Body of pancreas (tissue), 4 donors: ENCODE data around the gene HOXB4. TPM values are rescaled to one million over a fixed set of nuclear protein-coding genes. Genes with fewer than 3 reads are reported as not detected.

Experiments
- ATAC-seq: fragments of 150-250 bp; one replicate; pipeline ENCODE4 v1.9.1; 2016
- DNase-seq, 4 donors: peaks; one replicate each; pipeline ENCODE4 v3.0.0-alpha.2; 2019
- H3K27ac ChIP-seq, 4 donors: fragments of 200-600 bp; sonication (generic); 1 replicate in 3 of 4; 2 replicates in 1 of 4; pipeline versions ENCODE4 v1.5.1 to v1.6.1; 2016 to 2019; ENCODE audit warnings: mild to moderate bottlenecking in 1 of 4, mixed read lengths in 1 of 4, moderate library complexity in 1 of 4
- H3K27me3 ChIP-seq, 2 donors: fragments of 200-600 bp; sonication (generic); one replicate each; pipeline ENCODE4 v1.6.0; 2016; ENCODE audit warnings: mild to moderate bottlenecking in 1 of 2
- H3K36me3 ChIP-seq, 2 donors: fragments of 200-600 bp; sonication (generic); replicated peaks in 1 of 2; 2 replicates each; pipeline ENCODE4 v1.5.1; 2016; ENCODE audit warnings: low read depth in 2 of 2; ENCODE audit not compliant: insufficient read depth in 1 of 2
- H3K4me1 ChIP-seq: fragments of 200-600 bp; sonication (generic); one replicate; pipeline ENCODE4 v1.6.0; 2016
- H3K4me3 ChIP-seq, 2 donors: fragments of 200-600 bp; sonication (generic); 1 replicate in 1 of 2; 2 replicates in 1 of 2; pipeline ENCODE4 v1.5.1; 2016 to 2019
- H3K9me3 ChIP-seq, 3 donors: fragments of 200-600 bp; sonication (generic); 1 replicate in 2 of 3; 2 replicates in 1 of 3; pipeline ENCODE4 v1.5.1; 2016
- POLR2A ChIP-seq, 3 donors: fragments of 450-650 bp; IDR thresholded peaks; one replicate each; pipeline ENCODE4 v1.6.1; 2016; ENCODE audit warnings: antibody characterized with exemption in 3 of 3, mild to moderate bottlenecking in 2 of 3
- WGBS, 2 donors: methylation state at CpG; one replicate each; pipeline ENCODE4 v1.1.5; 2017; 5-methylcytosine and 5-hydroxymethylcytosine counted together
- intact Hi-C: fragments of 100-400 bp; cut with DNase I; formaldehyde crosslinking; loops from one replicate; pipeline ENCODE4 v1.15.1; 2023
- total RNA-seq, 2 donors: library from RNA; depleted of rRNA; stranded (reverse); fragments of >200 nt; gene quantifications; one replicate each; pipeline ENCODE4 v1.1.0, GENCODE V29; 2016
- TF ChIP-seq, protein P1 (sequence below), 7 experiments: fragments of 450-650 bp in 4 of 7; fragments of 200-600 bp in 3 of 7; sonication (generic) in 3 of 7; IDR thresholded peaks; one replicate each; pipeline ENCODE4 v1.5.1; 2016 to 2019; ENCODE audit warnings: antibody characterized with exemption in 7 of 7

The HOXB4 gene
- total RNA-seq, 2 donors from 2014 or later: 0.26 to 2.3 TPM

DNA sequence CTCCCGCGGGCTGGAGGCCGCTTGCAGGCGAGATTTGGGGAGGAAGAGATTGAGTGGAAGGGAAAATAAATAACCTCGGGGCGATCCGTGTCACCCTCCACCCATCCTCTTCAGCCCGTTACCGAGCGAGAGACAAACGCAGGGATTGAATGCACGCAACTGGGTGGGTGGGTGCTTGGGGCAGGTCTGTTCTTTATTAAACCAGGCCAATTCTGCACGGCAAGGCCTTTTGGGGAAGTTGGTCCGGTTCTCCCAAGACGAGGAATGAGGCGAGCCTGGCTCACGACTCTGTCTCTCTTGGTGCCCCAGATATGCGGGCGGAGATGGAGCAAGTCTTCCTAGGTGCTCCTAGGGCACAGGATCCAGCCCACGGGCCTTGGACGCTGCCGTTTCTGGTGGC lies 33.1 kb upstream of the HOXB4 start:
- Histone ChIP-seq H3K9me3 (no peaks in the 10 kb centered on the region), H3K27me3 (peaks cover 3 to 73% of the 10 kb centered on the region in 2 donors), H3K4me1 (peaks cover 34% of the 10 kb centered on the region), H3K27ac (no peak overlapping the region), H3K4me3 (no peak overlapping the region), H3K36me3 (no peaks in the 10 kb centered on the region)
- intact Hi-C loops: loop anchor here (10.0 kb wide), 1 partner anchor 276 kb away; no protein-coding TSS in a partner anchor
- ATAC-seq: no peak
- TF ChIP-seq POLR2A (IDR thresholded peaks at IDR 0.05): no peak
- TF ChIP-seq, protein P1, sequence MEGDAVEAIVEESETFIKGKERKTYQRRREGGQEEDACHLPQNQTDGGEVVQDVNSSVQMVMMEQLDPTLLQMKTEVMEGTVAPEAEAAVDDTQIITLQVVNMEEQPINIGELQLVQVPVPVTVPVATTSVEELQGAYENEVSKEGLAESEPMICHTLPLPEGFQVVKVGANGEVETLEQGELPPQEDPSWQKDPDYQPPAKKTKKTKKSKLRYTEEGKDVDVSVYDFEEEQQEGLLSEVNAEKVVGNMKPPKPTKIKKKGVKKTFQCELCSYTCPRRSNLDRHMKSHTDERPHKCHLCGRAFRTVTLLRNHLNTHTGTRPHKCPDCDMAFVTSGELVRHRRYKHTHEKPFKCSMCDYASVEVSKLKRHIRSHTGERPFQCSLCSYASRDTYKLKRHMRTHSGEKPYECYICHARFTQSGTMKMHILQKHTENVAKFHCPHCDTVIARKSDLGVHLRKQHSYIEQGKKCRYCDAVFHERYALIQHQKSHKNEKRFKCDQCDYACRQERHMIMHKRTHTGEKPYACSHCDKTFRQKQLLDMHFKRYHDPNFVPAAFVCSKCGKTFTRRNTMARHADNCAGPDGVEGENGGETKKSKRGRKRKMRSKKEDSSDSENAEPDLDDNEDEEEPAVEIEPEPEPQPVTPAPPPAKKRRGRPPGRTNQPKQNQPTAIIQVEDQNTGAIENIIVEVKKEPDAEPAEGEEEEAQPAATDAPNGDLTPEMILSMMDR (IDR thresholded peaks at IDR 0.05): no peak
- 6 to 17% methylated on average over 22 of the region's 22 CpGs for WGBS, 2 donors
- no peak for DNase-seq

DNA sequence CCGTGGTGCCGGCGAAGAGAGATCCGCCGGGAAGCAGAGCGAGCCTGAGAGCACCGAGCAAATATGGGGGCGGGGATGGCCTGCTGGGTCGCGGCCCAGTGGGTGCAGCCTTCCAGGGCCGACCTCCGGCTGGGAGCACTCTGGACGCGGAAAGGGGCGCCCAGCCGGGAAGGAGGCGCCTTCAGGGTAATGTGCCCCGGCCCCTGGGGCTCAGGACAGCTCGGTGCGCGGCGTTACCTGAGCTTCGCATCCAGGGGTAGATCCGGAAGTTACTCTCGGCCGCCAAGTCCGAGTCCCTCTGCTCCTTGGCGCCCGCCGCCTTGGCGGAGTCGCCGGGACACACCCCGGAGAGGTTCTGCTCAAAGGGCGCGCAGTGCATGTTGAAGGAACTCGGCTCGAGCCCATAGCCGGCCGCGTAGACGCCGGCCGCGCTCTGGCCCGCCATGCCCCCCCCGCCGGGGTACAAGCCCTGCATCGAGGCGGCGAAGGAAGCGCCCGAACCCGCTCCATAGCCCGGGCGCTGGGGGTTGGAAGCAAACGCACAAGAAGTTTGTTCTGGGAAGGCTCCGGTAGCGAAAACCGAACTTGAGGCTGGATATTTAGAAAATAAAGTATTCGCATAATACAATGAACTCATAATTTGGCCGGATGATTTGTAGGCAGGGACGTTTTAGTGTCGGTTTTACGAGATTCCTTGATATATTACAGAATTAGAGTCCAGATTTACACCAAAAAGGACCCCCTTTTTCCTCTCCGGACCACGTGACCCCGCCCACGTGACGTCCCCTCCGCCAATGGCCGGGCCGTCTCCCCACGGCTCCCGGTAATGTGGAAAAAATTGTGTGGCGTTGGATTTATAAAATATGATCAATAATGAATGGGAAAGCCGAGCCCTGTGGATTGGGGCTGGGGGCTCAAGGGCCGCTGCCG lies 32.4 kb upstream of the HOXB4 start, which contains the start of gene HOXB7:
HOXB7 (minus strand) TSS at position 736 of the 930 bp plus-strand sequence; CDS start at position 637, 99 bp downstream.
- ATAC-seq (peak; percentile 62), DNase-seq (peak in 1 of 4 donors; percentile 41)
- Histone ChIP-seq H3K36me3 (no peaks in the 10 kb centered on the region), H3K4me3 (peak within 1 kb of the TSS in 1 of 2 donors; percentile 36), H3K4me1 (peaks cover 34% of the 10 kb centered on the region), H3K27ac (peak within 1 kb of the TSS in 2 of 4 donors; percentile 7 to 28), H3K27me3 (peaks cover 3 to 73% of the 10 kb centered on the region in 2 donors), H3K9me3 (no peaks in the 10 kb centered on the region)
- TF ChIP-seq, protein P1 (IDR thresholded peaks at IDR 0.05): no peak
- TF ChIP-seq POLR2A (IDR thresholded peaks at IDR 0.05): no peak
- WGBS, 2 donors: 2 to 6% methylated on average over 46 to 71 of the region's 79 CpGs
- intact Hi-C loops: loop anchor here (10.0 kb wide), 1 partner anchor 276 kb away; no protein-coding TSS in a partner anchor

DNA sequence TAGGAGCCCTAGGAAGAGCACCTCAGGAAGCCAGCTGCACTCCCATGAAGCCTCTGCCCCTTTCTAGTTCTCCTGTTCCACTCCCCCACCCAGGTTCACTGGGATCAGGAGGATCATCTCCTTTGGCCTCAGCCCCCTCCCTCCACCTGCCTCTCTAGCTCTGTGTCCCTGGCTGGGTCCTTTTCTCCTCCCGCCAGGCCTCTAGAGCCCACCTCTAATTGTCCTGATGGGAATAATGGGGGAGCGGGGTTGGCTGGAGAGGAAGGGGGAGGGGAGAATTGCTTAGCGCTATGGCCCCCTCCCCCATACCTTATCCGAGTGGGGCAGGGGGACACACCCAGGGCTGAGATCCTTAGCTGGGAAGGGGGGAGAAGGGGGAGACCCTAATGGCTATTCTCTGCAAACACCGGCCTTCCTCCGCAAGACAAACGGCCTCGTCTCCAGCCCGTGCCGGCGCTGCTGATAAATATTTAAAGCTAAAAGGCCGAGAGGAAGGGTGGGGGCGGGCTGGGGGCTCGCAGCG lies 31.7 kb upstream of the HOXB4 start:
- no peak for DNase-seq
- TF ChIP-seq, protein P1 (IDR thresholded peaks at IDR 0.05): no peak
- no peak for TF ChIP-seq POLR2A (IDR thresholded peaks at IDR 0.05)
- intact Hi-C loops: loop anchor here (10.0 kb wide), 1 partner anchor 275 kb away; no protein-coding TSS in a partner anchor
- Histone ChIP-seq H3K27me3 (peaks cover 0 to 73% of the 10 kb centered on the region in 2 donors), H3K4me3 (peak overlapping the region in 1 of 2 donors; percentile 36), H3K9me3 (no peaks in the 10 kb centered on the region), H3K27ac (no peak overlapping the region), H3K36me3 (no peaks in the 10 kb centered on the region), H3K4me1 (peaks cover 34% of the 10 kb centered on the region)
- no peak for ATAC-seq
- 5 to 9% methylated on average over 15 of the region's 15 CpGs for WGBS, 2 donors

DNA sequence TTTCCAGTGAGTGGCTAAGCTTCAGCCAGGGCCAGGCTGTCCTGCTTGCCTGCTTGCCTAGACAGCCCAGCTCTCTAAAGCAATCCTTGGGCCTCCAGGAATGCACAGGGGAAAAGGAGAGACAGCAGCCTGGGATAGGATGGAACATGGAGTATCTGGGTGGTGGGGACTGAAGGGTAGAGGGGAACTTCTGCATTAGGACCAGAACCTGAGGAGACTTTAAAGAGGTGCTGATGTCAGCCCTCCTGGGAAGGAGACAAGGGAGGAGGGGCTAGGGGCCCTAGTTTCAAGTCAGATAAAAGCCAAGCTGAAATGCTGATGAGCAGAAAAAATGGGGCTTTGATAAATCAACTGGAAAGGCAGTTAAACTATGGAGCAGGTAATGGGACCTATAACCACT lies 30.9 kb upstream of the HOXB4 start:
- intact Hi-C loops: no loop called here
- Histone ChIP-seq H3K27ac (no peak overlapping the region), H3K9me3 (no peaks in the 10 kb centered on the region), H3K4me3 (no peak overlapping the region), H3K27me3 (peaks cover 0 to 74% of the 10 kb centered on the region in 2 donors), H3K4me1 (peaks cover 30% of the 10 kb centered on the region), H3K36me3 (no peaks in the 10 kb centered on the region)
- no peak for TF ChIP-seq POLR2A (IDR thresholded peaks at IDR 0.05)
- TF ChIP-seq, protein P1 (IDR thresholded peaks at IDR 0.05): no peak
- ATAC-seq: no peak
- no peak for DNase-seq
